HUES48 (cell line): ENCODE measurements around the gene FGF21.
"Not testable (repeated sequence)": the region's sequence is repeated elsewhere in the genome, so short reads cannot be mapped to it uniquely, and the experiment has no call there.

ENCODE experiments used
- H3K27ac ChIP-seq: one replicate; pipeline ENCODE4 v1.7.0; 2013; ENCODE audit warnings: low read depth, low read length, inconsistent platforms
- H3K27me3 ChIP-seq: 2 replicates; pipeline ENCODE4 v1.6.1; 2013; ENCODE audit warnings: mild to moderate bottlenecking, low read length; ENCODE audit not compliant: control insufficient read depth, insufficient read depth
- H3K36me3 ChIP-seq: 2 replicates; pipeline ENCODE4 v1.6.1; 2013; ENCODE audit warnings: low read length; ENCODE audit not compliant: control insufficient read depth, insufficient read depth
- H3K4me1 ChIP-seq: 2 replicates; pipeline ENCODE4 v1.6.1; 2013; ENCODE audit warnings: mild to moderate bottlenecking, low read length; ENCODE audit not compliant: control insufficient read depth, insufficient read depth
- H3K4me3 ChIP-seq: 2 replicates; pipeline ENCODE4 v1.5.1; 2013; ENCODE audit warnings: mild to moderate bottlenecking, low read depth, low read length
- H3K9ac ChIP-seq: 2 replicates; pipeline ENCODE4 v1.6.1; 2013; ENCODE audit warnings: mild to moderate bottlenecking, low read depth, low read length, moderate library complexity
- H3K9me3 ChIP-seq: 2 replicates; pipeline ENCODE4 v1.6.1; 2013; ENCODE audit warnings: low read length; ENCODE audit not compliant: control insufficient read depth, insufficient read depth

Gene FGF21

GRCh38 chr19:48755084-48755641 lies at the start of gene FGF21:
TSS of gene FGF21 (plus strand) at chr19:48755524. CDS start at chr19:48756237, 713 bp downstream.
- 0 out of 2 replicates have a peak within 1 kb of the TSS, but pooled peaks have one; percentile 30 for H3K9ac ChIP-seq
- H3K4me3 ChIP-seq, result no peak within 1 kb of the TSS
- no peaks in the 10 kb centered on the region for H3K9me3 ChIP-seq
- H3K4me1 ChIP-seq, result peaks cover 15% of the 10 kb centered on the region
- no peaks in the 10 kb centered on the region for H3K27me3 ChIP-seq
- H3K27ac ChIP-seq, result no peak within 1 kb of the TSS
- peaks cover 12% of the 10 kb centered on the region for H3K36me3 ChIP-seq

GRCh38 chr19:48708471-48708870 lies 46.9 kb upstream of the FGF21 start:
- no peaks in the 10 kb centered on the region for H3K27me3 ChIP-seq
- peaks cover 3% of the 10 kb centered on the region for H3K36me3 ChIP-seq
- H3K4me1 ChIP-seq, result peaks cover 11% of the 10 kb centered on the region; the same call in 1 of the 2 replicates
- H3K9ac ChIP-seq, result no peak overlapping the region
- no peak overlapping the region for H3K27ac ChIP-seq
- H3K4me3 ChIP-seq, result no peak overlapping the region
- no peaks in the 10 kb centered on the region; the same call in 1 of the 2 replicates for H3K9me3 ChIP-seq

GRCh38 chr19:48711106-48711662 lies 44.1 kb upstream of the FGF21 start:
- Histone ChIP-seq H3K9me3 (no peaks in the 10 kb centered on the region; the same call in 1 of the 2 replicates), H3K4me1 (peaks cover 16% of the 10 kb centered on the region; the same call in 1 of the 2 replicates), H3K27me3 (no peaks in the 10 kb centered on the region), H3K27ac (no peak overlapping the region), H3K4me3 (no peak overlapping the region), H3K9ac (no peak overlapping the region), H3K36me3 (no peaks in the 10 kb centered on the region)

- Histone ChIP-seq H3K4me3 (peak overlapping the region; percentile 93), H3K9ac (no peak overlapping the region), H3K4me1 (peaks cover 24% of the 10 kb centered on the region), H3K9me3 (no peaks in the 10 kb centered on the region; the same call in 1 of the 2 replicates), H3K36me3 (no peaks in the 10 kb centered on the region), H3K27ac (no peak overlapping the region), H3K27me3 (no peaks in the 10 kb centered on the region)
Observed at GRCh38 chr19:48713041-48713863, 42.1 kb upstream of the FGF21 start.

DNA sequence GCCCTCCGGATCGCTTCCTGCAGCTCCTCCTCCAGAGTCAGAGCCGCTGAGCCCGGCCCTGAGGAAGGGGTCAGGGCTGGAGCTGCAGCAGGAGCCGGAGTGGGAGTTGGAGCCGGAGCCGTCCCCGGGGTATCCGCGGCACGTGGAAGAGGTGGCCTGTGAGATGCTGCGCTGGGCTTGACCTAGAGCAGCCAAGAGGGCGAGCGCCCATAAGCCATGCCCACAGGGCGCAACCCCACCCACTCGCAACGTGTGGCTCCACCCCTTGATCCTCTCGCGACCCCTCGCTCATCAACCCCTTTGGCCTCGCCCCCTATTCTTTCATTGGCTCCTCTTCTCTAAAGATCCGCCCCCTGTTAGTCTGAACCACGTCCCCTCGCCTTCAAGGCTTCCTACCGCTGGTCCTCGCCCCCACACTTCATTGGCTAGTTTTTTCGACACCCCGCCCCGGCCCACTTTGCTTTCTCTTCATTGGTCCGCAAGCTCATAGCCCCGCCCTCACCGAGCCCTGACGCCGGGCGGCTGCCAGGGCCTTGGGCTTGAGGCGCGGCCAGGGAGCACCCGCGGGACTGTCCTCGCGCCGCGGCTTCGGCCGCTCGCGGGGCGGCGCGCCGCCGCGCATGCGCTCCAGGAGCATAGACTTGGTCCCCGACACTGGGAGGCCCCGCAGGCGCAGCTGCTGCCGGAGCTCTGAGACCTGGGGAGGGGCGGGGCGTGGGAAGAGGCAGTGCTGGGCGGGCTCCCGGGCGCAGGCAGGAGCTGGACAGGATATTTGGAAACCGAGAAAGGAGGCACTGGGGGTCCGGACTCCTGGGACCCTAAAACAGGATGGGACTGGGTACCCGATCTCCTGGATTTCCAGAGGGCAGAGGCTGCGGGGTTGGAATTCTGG lies 41.2 kb upstream of the FGF21 start:
- Histone ChIP-seq H3K36me3 (no peaks in the 10 kb centered on the region), H3K27ac (peak overlapping the region; percentile 55), H3K9me3 (no peaks in the 10 kb centered on the region; the same call in 1 of the 2 replicates), H3K4me3 (peak overlapping the region; percentile 93), H3K4me1 (peaks cover 21% of the 10 kb centered on the region), H3K9ac (no peak overlapping the region; the same call in 1 of the 2 replicates), H3K27me3 (no peaks in the 10 kb centered on the region)

- H3K27ac ChIP-seq, result peak overlapping the region; percentile 55
- H3K9ac ChIP-seq, result no peak overlapping the region; the same call in 1 of the 2 replicates
- no peaks in the 10 kb centered on the region for H3K27me3 ChIP-seq
- no peaks in the 10 kb centered on the region for H3K36me3 ChIP-seq
- H3K4me3 ChIP-seq, result peak overlapping the region; percentile 93
- H3K9me3 ChIP-seq, result no peaks in the 10 kb centered on the region; the same call in 1 of the 2 replicates
- H3K4me1 ChIP-seq, result peaks cover 25% of the 10 kb centered on the region
Observed at GRCh38 chr19:48714759-48715675, 40.3 kb upstream of the FGF21 start.

GRCh38 chr19:48715681-48716171 lies 39.6 kb upstream of the FGF21 start:
- H3K27ac ChIP-seq, result no peak overlapping the region
- H3K36me3 ChIP-seq, result no peaks in the 10 kb centered on the region
- no peaks in the 10 kb centered on the region; the same call in 1 of the 2 replicates for H3K9me3 ChIP-seq
- no peaks in the 10 kb centered on the region for H3K27me3 ChIP-seq
- H3K4me1 ChIP-seq, result peaks cover 29% of the 10 kb centered on the region
- no peak overlapping the region for H3K9ac ChIP-seq
- no peak overlapping the region for H3K4me3 ChIP-seq

- Histone ChIP-seq H3K27ac (no peak overlapping the region), H3K4me3 (peak overlapping the region; percentile 36; the same call in 1 of the 2 replicates), H3K27me3 (no peaks in the 10 kb centered on the region), H3K36me3 (no peaks in the 10 kb centered on the region), H3K9me3 (no peaks in the 10 kb centered on the region), H3K4me1 (peaks cover 29% of the 10 kb centered on the region), H3K9ac (no peak overlapping the region)
Observed at GRCh38 chr19:48716562-48717291, 38.6 kb upstream of the FGF21 start.

- H3K9me3 ChIP-seq, H3K9ac ChIP-seq, H3K27me3 ChIP-seq, H3K27ac ChIP-seq, H3K4me3 ChIP-seq, H3K36me3 ChIP-seq: not testable (repeated sequence)
- peaks cover 25% of the 10 kb centered on the region for H3K4me1 ChIP-seq
Observed at GRCh38 chr19:48718106-48718505, 37.2 kb upstream of the FGF21 start.
